LNCAP (cell line): ENCODE results near the gene UFSP1.

Experiments
- TF ChIP-seq, protein P1 (sequence below): fragments of 450-650 bp; IDR thresholded peaks from 2 replicates; pipeline ENCODE4 v1.5.1; 2017; ENCODE audit warnings: mild to moderate bottlenecking

Gene UFSP1

DNA sequence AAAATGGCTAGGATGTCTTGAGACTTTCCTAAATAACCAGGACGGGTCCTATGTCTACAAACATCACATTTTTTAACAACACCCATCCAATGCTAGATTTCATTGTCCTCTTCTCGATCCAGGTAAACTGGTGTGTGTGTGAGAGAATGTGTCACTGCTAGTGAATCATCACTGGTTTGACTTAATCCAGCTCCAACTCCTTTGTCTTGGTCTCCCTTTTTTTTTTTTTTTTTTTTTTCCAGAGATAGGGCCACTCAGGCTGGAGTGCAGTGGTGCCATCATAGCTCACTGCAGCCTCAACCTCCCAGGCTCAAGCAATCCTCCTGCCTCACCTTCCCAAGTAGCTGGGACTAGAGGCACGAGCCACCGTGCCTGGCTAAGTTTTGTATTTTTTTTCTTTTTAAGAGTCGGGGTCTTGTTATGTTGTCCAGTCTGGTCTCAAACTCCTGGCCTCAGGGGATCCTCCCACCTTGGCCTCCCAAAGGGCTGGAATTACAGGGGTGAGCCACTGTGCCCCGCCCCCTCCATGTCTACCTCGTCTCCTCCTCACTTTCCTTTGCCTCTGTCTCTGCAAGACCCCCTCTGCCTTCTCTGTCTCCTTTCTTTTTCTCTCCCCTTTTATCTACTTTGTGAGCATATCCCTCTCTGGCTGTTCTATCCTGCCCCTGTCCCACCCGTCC is 2.2 kb upstream of the UFSP1 start:
- TF ChIP-seq, protein P1, sequence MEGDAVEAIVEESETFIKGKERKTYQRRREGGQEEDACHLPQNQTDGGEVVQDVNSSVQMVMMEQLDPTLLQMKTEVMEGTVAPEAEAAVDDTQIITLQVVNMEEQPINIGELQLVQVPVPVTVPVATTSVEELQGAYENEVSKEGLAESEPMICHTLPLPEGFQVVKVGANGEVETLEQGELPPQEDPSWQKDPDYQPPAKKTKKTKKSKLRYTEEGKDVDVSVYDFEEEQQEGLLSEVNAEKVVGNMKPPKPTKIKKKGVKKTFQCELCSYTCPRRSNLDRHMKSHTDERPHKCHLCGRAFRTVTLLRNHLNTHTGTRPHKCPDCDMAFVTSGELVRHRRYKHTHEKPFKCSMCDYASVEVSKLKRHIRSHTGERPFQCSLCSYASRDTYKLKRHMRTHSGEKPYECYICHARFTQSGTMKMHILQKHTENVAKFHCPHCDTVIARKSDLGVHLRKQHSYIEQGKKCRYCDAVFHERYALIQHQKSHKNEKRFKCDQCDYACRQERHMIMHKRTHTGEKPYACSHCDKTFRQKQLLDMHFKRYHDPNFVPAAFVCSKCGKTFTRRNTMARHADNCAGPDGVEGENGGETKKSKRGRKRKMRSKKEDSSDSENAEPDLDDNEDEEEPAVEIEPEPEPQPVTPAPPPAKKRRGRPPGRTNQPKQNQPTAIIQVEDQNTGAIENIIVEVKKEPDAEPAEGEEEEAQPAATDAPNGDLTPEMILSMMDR, result no peak

DNA sequence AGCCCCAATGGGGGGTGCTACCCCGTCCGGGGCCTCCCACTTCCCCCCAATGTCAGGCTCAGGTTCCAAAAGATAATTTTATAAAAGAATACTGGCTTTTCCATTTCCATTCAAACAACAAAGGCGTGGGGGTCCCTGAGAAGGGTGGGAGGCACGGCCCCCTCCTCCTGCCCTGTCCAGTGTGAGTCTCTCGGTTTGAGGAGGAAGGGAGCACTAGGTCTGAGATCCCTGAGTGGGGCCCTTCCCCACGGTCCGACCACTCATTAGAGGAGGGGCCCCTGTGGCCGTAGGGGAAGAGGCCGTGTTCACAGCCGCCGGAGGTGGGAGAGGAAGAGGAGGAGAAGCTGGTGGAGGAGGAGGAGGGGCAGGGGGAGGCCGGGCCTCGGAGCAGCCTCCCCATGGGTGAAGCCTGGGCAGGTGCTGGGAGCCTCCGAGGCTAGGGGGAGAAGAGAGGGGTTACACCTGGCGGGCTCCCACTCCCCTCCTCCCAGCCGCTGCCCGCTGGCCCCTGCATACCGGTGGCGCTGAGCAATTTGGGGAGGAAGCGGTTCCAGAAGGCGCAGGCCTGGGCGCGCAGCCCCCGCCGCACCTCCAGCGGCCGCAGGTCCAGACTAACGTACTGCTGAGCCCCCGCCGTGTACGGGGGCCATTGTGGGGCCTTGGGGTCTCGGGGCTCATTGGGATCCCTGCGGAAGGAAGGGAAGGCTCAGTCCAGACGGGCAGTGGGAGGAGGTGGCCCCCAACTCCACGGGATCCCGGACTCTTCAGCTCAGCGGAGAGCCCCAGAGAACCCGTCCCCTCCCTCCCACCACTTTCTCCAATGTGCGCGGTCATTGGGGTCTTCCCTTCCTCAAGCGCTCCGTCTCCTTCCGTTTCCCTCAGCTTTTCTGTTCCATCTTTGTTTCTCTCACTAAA is 1.4 kb upstream of the UFSP1 start:
- TF ChIP-seq, protein P1, result no peak

DNA sequence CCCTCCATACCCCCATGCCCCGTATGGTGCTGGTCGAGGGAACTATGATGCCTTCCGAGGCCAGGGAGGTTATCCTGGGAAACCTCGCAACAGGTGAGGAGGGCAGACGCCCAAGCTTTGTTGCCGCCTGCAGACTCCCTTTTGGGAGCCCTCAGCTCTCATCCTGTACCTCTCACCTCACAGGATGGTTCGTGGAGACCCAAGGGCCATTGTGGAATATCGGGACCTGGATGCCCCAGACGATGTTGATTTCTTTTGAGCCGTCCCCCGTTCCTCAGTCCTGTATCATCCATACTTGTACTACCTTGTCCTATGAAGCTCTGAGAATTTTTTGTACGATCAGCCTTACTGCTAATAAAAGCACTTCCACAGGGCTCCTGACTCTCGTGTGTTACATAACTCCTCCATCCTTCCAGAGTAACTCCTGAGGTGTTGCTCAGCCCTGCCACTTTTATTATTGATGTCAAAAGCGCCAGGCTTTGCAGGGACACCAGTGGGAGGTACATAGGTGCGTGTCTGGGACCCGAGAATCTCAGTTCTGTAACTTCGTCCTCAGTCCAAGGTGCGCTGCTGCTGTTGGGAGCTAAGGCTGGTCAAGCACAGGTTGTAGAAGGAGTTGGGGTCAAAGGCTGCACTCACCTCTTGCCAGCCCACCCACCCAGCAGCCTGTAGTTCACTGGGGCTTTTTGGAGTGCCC is 1.1 kb downstream of the UFSP1 start:
- TF ChIP-seq, protein P1, result no peak

DNA sequence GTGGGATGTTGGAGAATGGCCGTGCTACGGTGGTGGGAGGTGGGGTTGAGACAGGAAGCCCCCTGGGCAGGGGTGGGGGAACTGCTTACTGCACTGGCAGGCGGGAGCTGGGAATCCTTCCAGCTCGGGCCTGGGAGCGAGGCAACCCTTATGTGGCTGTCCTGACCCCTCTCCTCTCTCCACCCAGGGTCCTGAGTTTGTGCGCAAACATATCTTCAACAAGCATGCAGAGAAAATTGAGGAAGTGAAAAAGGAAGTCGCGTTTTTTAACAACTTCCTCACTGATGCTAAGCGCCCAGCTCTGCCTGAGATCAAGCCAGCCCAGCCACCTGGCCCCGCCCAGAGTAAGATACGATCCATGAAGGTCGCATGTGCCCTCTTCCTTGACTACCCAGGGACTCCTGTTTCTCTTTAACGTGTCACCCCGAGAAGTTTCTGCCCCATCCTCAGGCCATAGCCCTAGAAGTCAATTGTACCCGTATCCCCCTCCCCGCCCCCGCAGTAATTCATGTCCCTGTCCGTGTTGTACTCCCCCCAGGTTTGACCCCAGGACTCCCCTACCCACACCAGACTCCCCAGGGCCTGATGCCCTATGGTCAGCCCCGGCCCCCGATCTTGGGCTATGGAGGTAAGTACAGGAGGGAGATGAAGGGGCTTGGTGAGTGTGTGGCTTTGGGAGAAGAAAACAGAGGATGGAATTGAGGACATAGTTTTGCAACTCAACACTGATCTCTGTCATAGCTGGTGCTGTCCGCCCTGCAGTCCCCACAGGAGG is 1.8 kb downstream of the UFSP1 start:
- TF ChIP-seq, protein P1, result no peak

DNA sequence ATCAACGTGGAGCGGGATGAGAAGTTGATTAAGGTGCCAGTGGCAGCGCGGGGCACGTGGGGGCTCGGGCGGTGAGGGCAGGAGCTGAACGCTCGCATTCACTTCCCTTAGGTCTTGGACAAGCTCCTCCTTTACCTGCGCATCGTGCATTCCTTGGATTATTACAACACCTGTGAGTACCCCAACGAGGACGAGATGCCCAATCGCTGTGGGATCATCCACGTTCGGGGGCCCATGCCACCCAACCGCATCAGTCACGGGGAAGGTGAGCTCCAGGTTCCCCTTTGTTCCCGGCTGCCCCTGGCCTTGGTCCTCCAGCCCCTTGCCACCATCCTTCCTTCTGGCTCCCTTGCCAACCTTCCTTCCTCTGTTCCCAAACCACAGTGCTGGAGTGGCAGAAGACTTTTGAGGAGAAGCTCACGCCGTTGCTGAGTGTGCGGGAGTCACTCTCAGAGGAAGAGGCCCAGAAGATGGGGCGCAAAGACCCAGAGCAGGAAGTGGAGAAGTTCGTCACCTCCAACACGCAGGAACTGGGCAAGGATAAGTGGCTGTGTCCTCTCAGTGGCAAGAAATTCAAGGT is 2.5 kb downstream of the UFSP1 start:
- TF ChIP-seq, protein P1, result no peak

DNA sequence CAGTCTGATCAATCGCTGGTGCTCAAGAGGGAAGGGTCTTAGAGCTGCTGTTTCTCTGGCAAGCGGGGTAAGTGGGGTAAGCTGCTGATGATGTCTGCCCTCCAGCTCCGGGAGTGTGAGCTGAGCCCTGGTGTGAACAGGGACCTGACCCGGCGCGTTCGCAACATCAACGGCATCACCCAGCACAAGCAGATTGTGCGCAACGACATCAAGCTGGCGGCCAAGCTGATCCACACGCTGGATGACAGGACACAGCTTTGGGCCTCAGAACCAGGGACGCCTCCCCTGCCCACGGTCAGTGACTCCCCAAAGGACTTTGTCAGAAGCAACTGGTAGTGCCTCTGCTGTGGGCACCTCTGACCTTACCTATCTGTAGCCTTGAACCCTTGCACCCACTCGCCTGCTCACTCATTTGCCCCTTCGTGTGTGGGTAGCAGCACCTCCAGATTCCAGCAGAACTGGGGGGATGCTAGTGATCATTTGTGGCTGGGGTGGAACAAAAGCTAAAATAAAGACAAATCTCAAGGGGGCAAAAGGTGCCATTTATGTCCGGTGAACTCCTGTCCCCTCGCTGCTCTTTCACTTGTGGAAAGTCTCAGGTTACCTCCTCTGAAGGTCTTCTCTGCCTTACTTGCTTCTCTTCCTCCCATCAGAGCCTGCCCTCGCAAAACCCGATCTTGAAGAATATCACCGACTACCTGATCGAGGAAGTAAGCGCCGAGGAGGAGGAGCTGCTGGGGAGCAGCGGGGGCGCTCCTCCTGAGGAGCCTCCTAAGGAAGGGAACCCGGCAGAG is 3.2 kb downstream of the UFSP1 start:
- TF ChIP-seq, protein P1, result no peak
